Activated CD8-positive, alpha-beta T cell treated with anti-CD3 and anti-CD28 coated beads, Interleukin-2, amount 10 ng/mL, durations not matched to agents 7 days and 5 days (primary cell): ENCODE measurements around the gene PYGM. TPM values are rescaled to one million over a fixed set of nuclear protein-coding genes. Genes with fewer than 3 reads are reported as not detected.
A peak's percentile ranks its signal among the peaks of the same experiment; 100 is the strongest.

Experiments used
- ATAC-seq: fragments of 150-1000 bp; cut with Tn5 transposase; one replicate; pipeline ENCODE4 v1.10.0; 2021; ENCODE audit warnings: moderate library complexity
- CTCF ChIA-PET: fragments of 350-600 bp; sonication (Branson Sonifier 250); formaldehyde crosslinking; loops from one replicate; lab custom pipeline; 2021; ENCODE audit warnings: antibody characterized with exemption; lab: Charles Lee
- POLR2A ChIA-PET: fragments of 350-600 bp; sonication (Branson Sonifier 250); formaldehyde crosslinking; loops from one replicate; lab custom pipeline; 2021; ENCODE audit warnings: antibody characterized with exemption; lab: Charles Lee
- DNase-seq: peaks from one replicate; pipeline ENCODE4 v3.0.0-alpha.2; 2020
- H3K27ac Mint-ChIP-seq: one replicate; pipeline ENCODE4 v1.8.0; 2021; ENCODE audit warnings: mild to moderate bottlenecking, mixed read lengths
- H3K27me3 Mint-ChIP-seq: one replicate; pipeline ENCODE4 v1.8.0; 2021; ENCODE audit warnings: low read depth, mixed read lengths
- H3K36me3 Mint-ChIP-seq: one replicate; pipeline ENCODE4 v1.8.0; 2021; ENCODE audit warnings: low read depth, mixed read lengths
- H3K4me1 Mint-ChIP-seq: one replicate; pipeline ENCODE4 v1.8.0; 2021; ENCODE audit warnings: low read depth, mixed read lengths
- H3K4me3 Mint-ChIP-seq: one replicate; pipeline ENCODE4 v1.8.0; 2021; ENCODE audit warnings: mild to moderate bottlenecking, mixed read lengths
- H3K9me3 Mint-ChIP-seq: one replicate; pipeline ENCODE4 v1.8.0; 2022; ENCODE audit warnings: mixed read lengths; ENCODE audit not compliant: insufficient read depth
- total RNA-seq, 2 experiments: library from RNA; stranded (reverse); gene quantifications; one replicate each; pipeline ENCODE4 v1.2.3, GENCODE V29; 2021

The PYGM gene
- total RNA-seq, 2 experiments from 2014 or later: 2.9 to 4.7 TPM

- no peak overlapping the region for H3K4me3 Mint-ChIP-seq
- no peak for DNase-seq
- no peaks in the 10 kb centered on the region for H3K9me3 Mint-ChIP-seq
- POLR2A ChIA-PET: no interaction called here
- ATAC-seq: no peak
- H3K27me3 Mint-ChIP-seq: peaks cover 47% of the 10 kb centered on the region
- no peaks in the 10 kb centered on the region for H3K36me3 Mint-ChIP-seq
- peaks cover 17% of the 10 kb centered on the region for H3K4me1 Mint-ChIP-seq
- CTCF ChIA-PET: no interaction called here
- H3K27ac Mint-ChIP-seq: no peak overlapping the region
These were observed 39.0 kb downstream of the PYGM start for GRCh38 chr11:64720640-64721358.

DNA sequence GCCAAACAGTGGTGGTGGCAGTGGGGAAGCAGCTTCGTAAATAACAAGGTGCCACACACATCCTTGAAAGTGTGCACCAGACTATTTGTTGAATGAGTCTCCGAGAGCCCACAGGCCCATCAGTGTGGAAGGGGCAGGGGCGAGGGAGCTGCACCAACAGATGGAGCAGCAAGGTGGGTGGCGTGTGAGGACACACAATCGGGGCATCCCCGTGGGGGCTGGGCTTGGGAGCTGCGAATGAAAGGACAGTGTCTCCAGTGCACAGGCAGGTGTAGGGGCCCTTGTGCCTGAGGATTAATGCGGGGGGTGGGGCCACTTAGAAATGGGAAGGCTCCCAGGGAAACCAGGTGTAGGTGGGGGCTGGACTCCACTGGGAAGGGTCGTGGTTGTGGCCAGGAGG, 39.6 kb downstream of the PYGM start:
- H3K27ac Mint-ChIP-seq: no peak overlapping the region
- ChIA-PET POLR2A (no interaction called here), CTCF (interaction anchor here (2.3 kb wide), 1 partner anchor 23 kb away, joined by 11 read pairs; the partner anchor contains the start of gene RASGRP2)
- H3K4me3 Mint-ChIP-seq: no peak overlapping the region
- DNase-seq (no peak), ATAC-seq (no peak)
- H3K27me3 Mint-ChIP-seq: peaks cover 53% of the 10 kb centered on the region
- peaks cover 15% of the 10 kb centered on the region for H3K4me1 Mint-ChIP-seq
- H3K36me3 Mint-ChIP-seq: no peaks in the 10 kb centered on the region
- H3K9me3 Mint-ChIP-seq: no peaks in the 10 kb centered on the region

- Mint-ChIP-seq H3K9me3 (no peaks in the 10 kb centered on the region), H3K36me3 (no peaks in the 10 kb centered on the region), H3K4me3 (no peak overlapping the region), H3K4me1 (peaks cover 9% of the 10 kb centered on the region), H3K27ac (no peak overlapping the region), H3K27me3 (peaks cover 61% of the 10 kb centered on the region)
- DNase-seq (no peak), ATAC-seq (no peak)
- ChIA-PET POLR2A (no interaction called here), CTCF (interaction anchor here (0.9 to 2.3 kb wide), 5 partner anchors 9 to 293 kb away, joined by 3 to 11 read pairs (median 6); partner anchors contain the start of gene RASGRP2)
These were observed 40.4 kb downstream of the PYGM start for GRCh38 chr11:64719406-64719805.

- no peak overlapping the region for H3K27ac Mint-ChIP-seq
- peaks cover 3% of the 10 kb centered on the region for H3K4me1 Mint-ChIP-seq
- no peaks in the 10 kb centered on the region for H3K36me3 Mint-ChIP-seq
- CTCF ChIA-PET: interaction anchor here (0.9 to 2.3 kb wide), 5 partner anchors 8 to 294 kb away, joined by 3 to 11 read pairs (median 6); partner anchors contain the start of gene RASGRP2
- POLR2A ChIA-PET: no interaction called here
- ATAC-seq (no peak), DNase-seq (no peak)
- H3K27me3 Mint-ChIP-seq: peaks cover 67% of the 10 kb centered on the region
- no peaks in the 10 kb centered on the region for H3K9me3 Mint-ChIP-seq
- H3K4me3 Mint-ChIP-seq: no peak overlapping the region
These were observed 41.0 kb downstream of the PYGM start for GRCh38 chr11:64718780-64719124.

DNA sequence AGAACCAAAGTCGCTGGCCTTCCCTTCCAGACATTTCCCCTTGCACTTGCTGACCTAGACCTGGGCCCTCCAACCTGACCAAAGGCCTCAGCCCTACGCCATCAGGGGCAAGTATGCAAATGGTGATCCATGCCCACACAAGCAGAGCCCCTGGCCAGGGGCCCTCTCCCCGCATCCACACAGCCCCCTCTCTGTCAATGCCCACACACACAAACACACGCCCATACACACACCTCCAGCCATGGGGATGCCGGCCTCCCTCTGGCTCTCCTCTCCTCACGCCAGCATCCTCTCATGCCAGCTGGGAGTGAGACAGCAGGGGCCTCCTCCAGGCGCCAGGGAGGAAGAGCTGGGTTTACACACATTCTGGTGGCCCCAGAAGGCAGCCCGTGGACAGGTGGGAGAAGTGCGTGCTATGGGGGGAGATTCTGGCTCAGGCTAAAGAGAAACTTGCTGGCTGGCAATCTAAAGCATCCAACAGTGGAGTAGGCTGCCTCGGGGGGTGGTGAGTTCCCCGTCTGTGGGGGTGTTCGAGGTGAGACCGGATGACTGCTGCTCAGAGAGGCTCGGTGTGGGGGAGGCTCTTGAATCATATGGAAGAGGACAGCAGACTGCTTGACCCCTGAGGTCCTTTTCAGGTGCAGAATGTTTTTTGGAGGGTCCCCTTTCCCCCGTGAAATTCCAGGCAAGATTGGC, 41.5 kb downstream of the PYGM start:
- DNase-seq (no peak), ATAC-seq (no peak)
- POLR2A ChIA-PET: interaction anchor here (0.6 kb wide), 1 partner anchor 40 kb away, joined by 3 read pairs; no protein-coding TSS in a partner anchor
- Mint-ChIP-seq H3K4me3 (no peak overlapping the region), H3K9me3 (no peaks in the 10 kb centered on the region), H3K27me3 (peaks cover 67% of the 10 kb centered on the region), H3K4me1 (no peaks in the 10 kb centered on the region), H3K36me3 (no peaks in the 10 kb centered on the region), H3K27ac (no peak overlapping the region)
- CTCF ChIA-PET: interaction anchor here (0.9 to 2.3 kb wide), 5 partner anchors 8 to 295 kb away, joined by 3 to 11 read pairs (median 6); partner anchors contain the start of gene RASGRP2

- Mint-ChIP-seq H3K4me1 (peaks cover 2% of the 10 kb centered on the region), H3K9me3 (no peaks in the 10 kb centered on the region), H3K4me3 (no peak overlapping the region), H3K27me3 (peaks cover 67% of the 10 kb centered on the region), H3K36me3 (no peaks in the 10 kb centered on the region), H3K27ac (no peak overlapping the region)
- ATAC-seq (no peak), DNase-seq (no peak)
- POLR2A ChIA-PET: no interaction called here
- CTCF ChIA-PET: no interaction called here
These were observed 42.6 kb downstream of the PYGM start for GRCh38 chr11:64717268-64717578.

DNA sequence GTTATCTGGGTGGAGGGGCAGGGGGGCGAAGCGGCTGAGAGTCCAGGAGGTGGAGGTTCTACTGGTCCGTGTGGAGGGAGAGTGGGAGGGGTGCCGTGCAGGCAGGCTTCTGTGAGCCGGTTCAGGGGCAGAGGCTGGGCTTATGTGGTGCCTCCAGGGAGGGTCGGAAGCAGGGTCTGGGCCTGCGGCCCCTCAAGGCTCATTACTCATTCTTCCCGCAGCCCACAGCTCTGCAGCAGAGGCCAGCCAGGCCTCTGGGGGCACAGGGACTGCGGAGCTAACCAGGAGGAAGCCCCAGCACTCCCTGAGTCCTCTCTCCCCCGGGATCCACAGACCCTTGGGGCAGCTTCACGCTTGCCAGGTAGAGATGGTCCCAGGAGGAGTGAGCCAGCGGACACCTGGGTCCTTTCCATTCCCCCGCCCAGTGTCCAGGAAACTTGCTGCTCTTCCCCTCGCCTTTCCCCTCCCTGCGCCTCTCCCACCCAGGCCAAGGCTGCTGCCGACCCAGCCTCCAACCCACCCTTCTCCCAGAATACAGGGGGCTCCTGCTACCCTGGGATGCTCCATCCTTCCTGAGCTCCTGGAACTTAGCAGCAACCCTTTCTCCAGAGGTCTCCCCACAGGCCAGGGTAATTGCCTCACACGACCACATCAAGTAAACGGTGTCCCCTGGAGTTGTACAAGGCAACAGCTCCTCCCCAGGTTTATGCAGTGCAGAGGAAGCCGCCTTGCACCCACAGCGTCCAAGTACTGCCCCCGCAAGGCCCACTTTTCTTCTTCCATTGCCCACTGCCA, 43.1 kb downstream of the PYGM start:
- DNase-seq (no peak), ATAC-seq (no peak)
- Mint-ChIP-seq H3K4me1 (peaks cover 8% of the 10 kb centered on the region), H3K27ac (no peak overlapping the region), H3K9me3 (no peaks in the 10 kb centered on the region), H3K4me3 (no peak overlapping the region), H3K36me3 (no peaks in the 10 kb centered on the region), H3K27me3 (peaks cover 70% of the 10 kb centered on the region)
- POLR2A ChIA-PET: no interaction called here
- CTCF ChIA-PET: interaction anchor here (1.9 kb wide), 1 partner anchor 12 kb away, joined by 8 read pairs; no protein-coding TSS in a partner anchor

GRCh38 chr11:64715756-64716472, 43.9 kb downstream of the PYGM start:
- Mint-ChIP-seq H3K4me3 (no peak overlapping the region), H3K4me1 (peaks cover 10% of the 10 kb centered on the region), H3K9me3 (no peaks in the 10 kb centered on the region), H3K36me3 (no peaks in the 10 kb centered on the region), H3K27me3 (peaks cover 70% of the 10 kb centered on the region), H3K27ac (no peak overlapping the region)
- CTCF ChIA-PET: interaction anchor here (1.4 to 1.9 kb wide), 3 partner anchors 12 to 266 kb away, joined by 3 to 9 read pairs (median 8); no protein-coding TSS in a partner anchor
- no peak for ATAC-seq
- DNase-seq: no peak
- POLR2A ChIA-PET: no interaction called here

GRCh38 chr11:64715110-64715509, 44.7 kb downstream of the PYGM start:
- no peaks in the 10 kb centered on the region for H3K36me3 Mint-ChIP-seq
- ChIA-PET CTCF (interaction anchor here (1.4 to 1.9 kb wide), 3 partner anchors 11 to 265 kb away, joined by 3 to 9 read pairs (median 8); no protein-coding TSS in a partner anchor), POLR2A (no interaction called here)

GRCh38 chr11:64714666-64715065, 45.1 kb downstream of the PYGM start:
- no peak for ATAC-seq
- DNase-seq: no peak
- no peaks in the 10 kb centered on the region for H3K36me3 Mint-ChIP-seq
- H3K4me3 Mint-ChIP-seq: no peak overlapping the region
- ChIA-PET POLR2A (no interaction called here), CTCF (interaction anchor here (1.0 to 1.9 kb wide), 4 partner anchors 10 to 265 kb away, joined by 3 to 9 read pairs (median 6); no protein-coding TSS in a partner anchor)
- no peaks in the 10 kb centered on the region for H3K9me3 Mint-ChIP-seq
- peaks cover 70% of the 10 kb centered on the region for H3K27me3 Mint-ChIP-seq
- H3K4me1 Mint-ChIP-seq: peaks cover 10% of the 10 kb centered on the region
- H3K27ac Mint-ChIP-seq: no peak overlapping the region

More at GRCh38 chr11:64715110-64715509, 44.7 kb downstream of the PYGM start:
- DNase-seq: no peak
- Mint-ChIP-seq H3K4me1 (peaks cover 10% of the 10 kb centered on the region), H3K27me3 (peaks cover 69% of the 10 kb centered on the region), H3K4me3 (no peak overlapping the region), H3K9me3 (no peaks in the 10 kb centered on the region), H3K27ac (no peak overlapping the region)
- ATAC-seq: no peak

GRCh38 chr11:64713781-64714363, 45.9 kb downstream of the PYGM start:
- Mint-ChIP-seq H3K27me3 (peaks cover 71% of the 10 kb centered on the region), H3K9me3 (no peaks in the 10 kb centered on the region), H3K4me1 (peaks cover 10% of the 10 kb centered on the region), H3K4me3 (no peak overlapping the region), H3K27ac (no peak overlapping the region), H3K36me3 (no peaks in the 10 kb centered on the region)
- ChIA-PET CTCF (interaction anchor here (1.0 to 1.9 kb wide), 2 partner anchors 9 to 25 kb away, joined by 3 to 9 read pairs; no protein-coding TSS in a partner anchor), POLR2A (no interaction called here)
- ATAC-seq (peak; percentile 15), DNase-seq (no peak)
